ENCODE data around the gene SLC29A4. TPM values are rescaled to one million over a fixed set of nuclear protein-coding genes. Genes with fewer than 3 reads are reported as not detected.

SLC29A4 gene
- total RNA-seq, 1 experiment from 2014 or later: 38.9 TPM

DNA sequence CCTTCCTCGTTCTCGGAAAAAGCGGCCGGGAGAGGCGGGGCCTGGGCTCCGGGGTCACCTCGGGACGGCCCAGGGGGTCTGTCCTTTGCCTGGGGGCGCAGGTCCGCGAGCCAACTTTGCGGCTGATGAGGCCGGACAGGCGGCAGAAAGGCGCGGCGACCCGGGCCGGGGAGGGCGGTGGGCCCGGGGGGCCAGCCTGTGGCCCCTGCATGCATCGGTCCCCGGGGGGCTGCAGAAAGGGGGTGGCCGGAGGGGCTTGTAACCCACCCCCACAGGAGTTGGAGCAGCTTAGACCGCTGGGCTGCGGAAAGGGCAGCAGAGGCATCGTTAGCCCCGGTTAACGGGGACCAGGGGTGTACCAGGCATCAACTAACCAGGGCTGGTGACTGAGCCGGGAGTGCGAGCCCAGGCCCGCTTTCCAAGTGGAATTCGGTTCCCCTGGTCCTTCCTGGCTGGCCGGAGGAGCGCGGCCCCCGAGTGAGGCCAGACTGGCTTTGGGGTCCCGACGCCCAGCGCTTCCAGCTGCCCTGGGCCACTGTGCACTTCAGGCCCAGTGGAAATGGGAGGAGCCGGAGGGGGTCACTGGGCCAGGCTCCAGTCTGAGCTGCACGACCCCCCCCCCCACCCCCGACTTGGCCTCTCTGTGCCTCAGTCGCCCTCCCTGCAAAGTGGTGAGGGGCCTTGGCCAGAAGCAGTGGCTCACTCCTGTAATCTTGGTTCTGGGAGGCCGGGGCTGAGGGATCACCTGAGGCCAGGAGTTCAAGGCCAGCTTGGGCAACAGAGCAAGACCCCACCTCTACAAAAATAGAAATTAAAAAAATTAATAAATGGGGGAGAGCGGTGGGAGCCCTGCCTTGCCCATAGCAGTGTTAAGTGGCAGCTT lies 919 bp downstream of the SLC29A4 start:
- ATAC-seq: peak; percentile 67
- Histone ChIP-seq H3K27me3 (ENCODE audit: control insufficient read depth, insufficient read depth, low read length) (no peaks in the 10 kb centered on the region), H3K36me3 (ENCODE audit: control insufficient read depth, insufficient read depth, low read length) (no peaks in the 10 kb centered on the region), H3K4me1 (ENCODE audit: control insufficient read depth, insufficient read depth, low read length) (peaks cover 8% of the 10 kb centered on the region), H3K27ac (ENCODE audit: low read length) (no peak overlapping the region), H3K9me3 (ENCODE audit: control insufficient read depth, insufficient read depth, low read depth, low read length) (no peaks in the 10 kb centered on the region), H3K4me3 (ENCODE audit: low read depth in 2 of 2, low read length in 2 of 2) (peak overlapping the region; percentile 48 to 59)
- in situ Hi-C loops (cut with HindIII; ENCODE audit: low pct_unique_long_range_greater_than_20kb, low sequenced_read_pairs) (no loop called here), intact Hi-C loops (cut with micrococcal nuclease; ENCODE audit: unreplicated experiment) (loop anchor here (2.0 kb wide), 1 partner anchor 43 kb away; no protein-coding TSS in a partner anchor)
- POLR2A ChIA-PET: no interaction called here
- CTCF ChIA-PET: interaction anchor here (1.5 kb wide), 1 partner anchor 43 kb away, joined by 25 read pairs; no protein-coding TSS in a partner anchor
- BruUV-seq (replicated peaks): no TSS peak
- DNase-seq (ENCODE audit: low read depth, low spot score): no peak
- TF ChIP-seq SIN3A (IDR thresholded peaks at IDR 0.05; ENCODE audit: borderline replicate concordance, insufficient read depth, low read depth, low read length): no peak
- TF ChIP-seq, protein P1, sequence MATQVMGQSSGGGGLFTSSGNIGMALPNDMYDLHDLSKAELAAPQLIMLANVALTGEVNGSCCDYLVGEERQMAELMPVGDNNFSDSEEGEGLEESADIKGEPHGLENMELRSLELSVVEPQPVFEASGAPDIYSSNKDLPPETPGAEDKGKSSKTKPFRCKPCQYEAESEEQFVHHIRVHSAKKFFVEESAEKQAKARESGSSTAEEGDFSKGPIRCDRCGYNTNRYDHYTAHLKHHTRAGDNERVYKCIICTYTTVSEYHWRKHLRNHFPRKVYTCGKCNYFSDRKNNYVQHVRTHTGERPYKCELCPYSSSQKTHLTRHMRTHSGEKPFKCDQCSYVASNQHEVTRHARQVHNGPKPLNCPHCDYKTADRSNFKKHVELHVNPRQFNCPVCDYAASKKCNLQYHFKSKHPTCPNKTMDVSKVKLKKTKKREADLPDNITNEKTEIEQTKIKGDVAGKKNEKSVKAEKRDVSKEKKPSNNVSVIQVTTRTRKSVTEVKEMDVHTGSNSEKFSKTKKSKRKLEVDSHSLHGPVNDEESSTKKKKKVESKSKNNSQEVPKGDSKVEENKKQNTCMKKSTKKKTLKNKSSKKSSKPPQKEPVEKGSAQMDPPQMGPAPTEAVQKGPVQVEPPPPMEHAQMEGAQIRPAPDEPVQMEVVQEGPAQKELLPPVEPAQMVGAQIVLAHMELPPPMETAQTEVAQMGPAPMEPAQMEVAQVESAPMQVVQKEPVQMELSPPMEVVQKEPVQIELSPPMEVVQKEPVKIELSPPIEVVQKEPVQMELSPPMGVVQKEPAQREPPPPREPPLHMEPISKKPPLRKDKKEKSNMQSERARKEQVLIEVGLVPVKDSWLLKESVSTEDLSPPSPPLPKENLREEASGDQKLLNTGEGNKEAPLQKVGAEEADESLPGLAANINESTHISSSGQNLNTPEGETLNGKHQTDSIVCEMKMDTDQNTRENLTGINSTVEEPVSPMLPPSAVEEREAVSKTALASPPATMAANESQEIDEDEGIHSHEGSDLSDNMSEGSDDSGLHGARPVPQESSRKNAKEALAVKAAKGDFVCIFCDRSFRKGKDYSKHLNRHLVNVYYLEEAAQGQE (IDR thresholded peaks at IDR 0.05; ENCODE audit: insufficient read depth in 1 of 2, low read depth in 2 of 2, low read length in 1 of 2): no peak
- no peak for TF ChIP-seq TCF7L2 (IDR thresholded peaks at IDR 0.05; ENCODE audit: low read depth, low read length)
- no peak for TF ChIP-seq POLR2AphosphoS5 (IDR thresholded peaks at IDR 0.05; ENCODE audit: low read depth, low read length)
- TF ChIP-seq, protein P2, sequence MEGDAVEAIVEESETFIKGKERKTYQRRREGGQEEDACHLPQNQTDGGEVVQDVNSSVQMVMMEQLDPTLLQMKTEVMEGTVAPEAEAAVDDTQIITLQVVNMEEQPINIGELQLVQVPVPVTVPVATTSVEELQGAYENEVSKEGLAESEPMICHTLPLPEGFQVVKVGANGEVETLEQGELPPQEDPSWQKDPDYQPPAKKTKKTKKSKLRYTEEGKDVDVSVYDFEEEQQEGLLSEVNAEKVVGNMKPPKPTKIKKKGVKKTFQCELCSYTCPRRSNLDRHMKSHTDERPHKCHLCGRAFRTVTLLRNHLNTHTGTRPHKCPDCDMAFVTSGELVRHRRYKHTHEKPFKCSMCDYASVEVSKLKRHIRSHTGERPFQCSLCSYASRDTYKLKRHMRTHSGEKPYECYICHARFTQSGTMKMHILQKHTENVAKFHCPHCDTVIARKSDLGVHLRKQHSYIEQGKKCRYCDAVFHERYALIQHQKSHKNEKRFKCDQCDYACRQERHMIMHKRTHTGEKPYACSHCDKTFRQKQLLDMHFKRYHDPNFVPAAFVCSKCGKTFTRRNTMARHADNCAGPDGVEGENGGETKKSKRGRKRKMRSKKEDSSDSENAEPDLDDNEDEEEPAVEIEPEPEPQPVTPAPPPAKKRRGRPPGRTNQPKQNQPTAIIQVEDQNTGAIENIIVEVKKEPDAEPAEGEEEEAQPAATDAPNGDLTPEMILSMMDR (IDR thresholded peaks at IDR 0.05): no peak

GRCh38 chr7:5284304-5285281 lies 1.9 kb downstream of the SLC29A4 start:
- CTCF ChIA-PET: interaction anchor here (0.6 to 1.5 kb wide), 4 partner anchors 12 to 454 kb away, joined by 3 to 25 read pairs (median 4); no protein-coding TSS in a partner anchor
- intact Hi-C loops (cut with micrococcal nuclease; ENCODE audit: unreplicated experiment) (loop anchor here (2.0 kb wide), 1 partner anchor 44 kb away; no protein-coding TSS in a partner anchor), in situ Hi-C loops (cut with HindIII; ENCODE audit: low pct_unique_long_range_greater_than_20kb, low sequenced_read_pairs) (no loop called here)
- Histone ChIP-seq H3K27ac (ENCODE audit: low read length) (no peak overlapping the region), H3K4me1 (ENCODE audit: control insufficient read depth, insufficient read depth, low read length) (peaks cover 8% of the 10 kb centered on the region), H3K4me3 (ENCODE audit: low read depth in 2 of 2, low read length in 2 of 2) (peak overlapping the region in 1 of 2 experiments; percentile 14; a peak in 1 of 4 replicates), H3K36me3 (ENCODE audit: control insufficient read depth, insufficient read depth, low read length) (no peaks in the 10 kb centered on the region), H3K9me3 (ENCODE audit: control insufficient read depth, insufficient read depth, low read depth, low read length) (no peaks in the 10 kb centered on the region), H3K27me3 (ENCODE audit: control insufficient read depth, insufficient read depth, low read length) (no peaks in the 10 kb centered on the region)
- no peak for DNase-seq (ENCODE audit: low read depth, low spot score)
- POLR2A ChIA-PET: interaction anchor here (0.6 kb wide), 1 partner anchor 9 kb away, joined by 10 read pairs; no protein-coding TSS in a partner anchor
- ATAC-seq: peak; percentile 65
- TF ChIP-seq POLR2AphosphoS5 (IDR thresholded peaks at IDR 0.05; ENCODE audit: low read depth, low read length) (no peak), SIN3A (IDR thresholded peaks at IDR 0.05; ENCODE audit: borderline replicate concordance, insufficient read depth, low read depth, low read length) (no peak), TCF7L2 (IDR thresholded peaks at IDR 0.05; ENCODE audit: low read depth, low read length) (no peak)
- TF ChIP-seq, protein P2 (IDR thresholded peaks at IDR 0.05): peak; percentile 86; the same call in 1 of the 2 replicates
- BruUV-seq (replicated peaks): TSS peak; percentile 61
